CD1c-positive myeloid dendritic cell (primary cell): ENCODE results near the gene VAPB.
A peak's percentile ranks its signal among the peaks of the same experiment; 100 is the strongest.

Experiments
- DNase-seq: peaks from one replicate; pipeline ENCODE4 v3.0.0-alpha.2; 2016; ENCODE audit errors: extremely low spot score

Gene VAPB

GRCh38 chr20:58435237-58435636 lies 46.2 kb downstream of the VAPB start:
- DNase-seq, result no peak

DNA sequence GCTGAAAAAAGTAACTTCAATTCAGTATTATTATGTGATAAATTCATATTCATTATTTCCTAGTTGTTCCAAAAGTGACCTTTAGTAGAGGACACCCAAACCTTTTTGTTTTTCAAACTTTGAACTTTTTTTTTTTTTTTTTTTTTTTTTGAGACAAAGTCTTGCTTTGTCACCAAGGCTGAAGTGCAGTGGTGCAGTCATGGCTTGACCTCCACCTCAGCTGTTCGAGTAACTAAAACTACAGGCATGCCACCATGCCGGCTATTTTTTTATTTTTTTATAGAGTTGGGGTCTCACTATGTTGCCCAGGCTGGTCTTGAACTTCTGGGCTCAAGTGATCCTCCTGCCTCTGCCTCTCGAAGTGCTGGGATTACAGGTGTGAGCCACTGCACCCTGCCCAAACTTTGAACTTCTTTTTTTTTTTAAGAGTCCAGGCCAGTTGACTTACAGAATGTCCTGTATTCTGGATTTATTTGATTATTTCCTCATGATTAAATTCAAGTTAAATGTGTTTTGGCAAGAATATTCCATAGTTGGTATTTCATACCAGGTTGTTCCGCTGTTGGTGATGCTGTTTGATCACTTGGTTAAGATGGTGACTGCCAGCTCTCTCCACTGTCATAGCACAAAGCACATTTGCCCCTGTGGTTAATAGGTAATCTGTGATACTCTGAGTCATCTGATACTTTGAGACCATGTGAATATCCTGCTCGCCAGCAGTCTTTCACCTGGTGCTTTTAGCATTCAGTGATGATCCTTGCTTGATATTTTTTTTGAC lies 48.0 kb downstream of the VAPB start:
- DNase-seq, result no peak

DNA sequence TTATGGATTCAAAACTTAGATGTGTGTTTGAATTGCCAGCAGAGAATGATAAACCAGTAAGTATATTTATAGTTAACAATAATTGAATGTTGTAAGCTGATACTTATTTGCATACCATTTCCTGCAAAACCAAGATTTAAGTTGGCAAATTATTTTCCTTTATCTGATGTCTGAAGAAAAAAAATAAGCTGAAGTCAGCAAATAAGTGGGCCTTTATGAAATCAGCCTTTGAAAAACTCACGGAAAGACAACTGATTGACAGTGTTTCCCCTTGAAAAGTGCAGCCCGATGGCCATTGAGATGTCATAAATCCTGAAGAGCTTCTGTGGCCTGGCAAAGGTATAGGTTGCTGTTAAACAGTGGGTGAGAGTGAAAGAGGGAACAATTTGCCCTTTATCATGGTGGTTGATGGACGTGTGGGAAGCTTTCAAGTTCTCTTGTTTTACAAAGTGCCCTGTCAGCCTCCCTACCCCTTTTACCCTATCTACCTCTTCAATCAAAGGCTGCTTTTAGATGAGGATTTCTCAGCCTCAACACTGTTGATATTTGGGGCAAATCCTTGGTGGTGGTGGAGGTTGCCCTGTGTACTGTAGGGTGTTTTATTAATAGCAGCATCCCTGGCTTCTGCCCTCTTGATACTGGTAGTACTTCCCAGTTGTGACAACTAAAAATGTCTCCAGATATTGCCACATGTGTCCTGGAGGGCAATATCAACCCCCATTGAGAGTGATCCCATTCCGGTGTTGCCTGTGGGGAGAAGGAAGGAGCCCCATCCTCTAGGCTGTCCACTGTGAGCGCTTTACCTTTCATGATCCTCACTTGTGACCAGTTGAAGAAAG lies 50.2 kb downstream of the VAPB start:
- no peak for DNase-seq

- no peak for DNase-seq
Observed at GRCh38 chr20:58440021-58440767, 51.2 kb downstream of the VAPB start.

GRCh38 chr20:58441723-58442122 lies 52.7 kb downstream of the VAPB start:
- no peak for DNase-seq

DNA sequence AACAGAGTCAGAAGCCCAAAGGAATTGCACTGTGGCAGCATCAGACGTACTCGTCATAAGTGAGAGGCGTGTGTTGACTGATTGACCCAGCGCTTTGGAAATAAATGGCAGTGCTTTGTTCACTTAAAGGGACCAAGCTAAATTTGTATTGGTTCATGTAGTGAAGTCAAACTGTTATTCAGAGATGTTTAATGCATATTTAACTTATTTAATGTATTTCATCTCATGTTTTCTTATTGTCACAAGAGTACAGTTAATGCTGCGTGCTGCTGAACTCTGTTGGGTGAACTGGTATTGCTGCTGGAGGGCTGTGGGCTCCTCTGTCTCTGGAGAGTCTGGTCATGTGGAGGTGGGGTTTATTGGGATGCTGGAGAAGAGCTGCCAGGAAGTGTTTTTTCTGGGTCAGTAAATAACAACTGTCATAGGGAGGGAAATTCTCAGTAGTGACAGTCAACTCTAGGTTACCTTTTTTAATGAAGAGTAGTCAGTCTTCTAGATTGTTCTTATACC lies 55.8 kb downstream of the VAPB start:
- no peak for DNase-seq

DNA sequence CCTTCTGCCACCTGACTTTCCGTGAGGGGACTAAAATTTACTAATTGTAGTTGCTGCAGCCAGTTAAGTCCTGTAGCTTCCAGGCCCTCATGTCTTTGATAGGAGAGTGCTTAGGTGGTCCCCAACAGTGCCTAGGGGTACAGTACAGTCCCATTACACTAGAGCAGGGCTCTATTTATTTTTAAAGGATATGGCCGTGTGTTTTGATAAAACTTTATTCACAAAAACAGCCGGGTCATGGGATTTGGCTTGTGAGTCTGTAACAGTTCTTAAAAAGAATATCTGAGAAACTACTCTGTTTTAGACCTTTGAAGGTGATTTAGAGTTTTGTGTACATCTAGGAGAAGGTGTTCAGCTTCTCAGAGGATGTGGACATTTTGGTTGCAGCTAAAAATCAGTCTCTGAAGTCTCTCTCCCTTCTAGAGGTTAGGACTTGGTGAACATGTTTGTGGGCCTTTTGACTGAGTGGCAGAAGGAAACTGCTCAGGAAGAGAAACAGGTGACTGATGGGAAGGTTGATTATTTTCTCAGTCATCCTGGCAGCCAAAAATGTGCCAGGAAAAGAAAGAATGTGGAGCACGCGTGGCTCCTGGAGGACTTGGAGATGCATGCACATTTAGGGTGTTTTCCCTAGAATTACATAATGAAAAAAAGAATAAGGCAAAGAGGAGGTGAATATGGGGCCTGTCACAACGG lies 57.4 kb downstream of the VAPB start:
- no peak for DNase-seq

GRCh38 chr20:58446960-58447265 lies 57.9 kb downstream of the VAPB start:
- DNase-seq, result no peak

GRCh38 chr20:58447511-58448391 lies 58.7 kb downstream of the VAPB start:
- peak; percentile 25 for DNase-seq

DNA sequence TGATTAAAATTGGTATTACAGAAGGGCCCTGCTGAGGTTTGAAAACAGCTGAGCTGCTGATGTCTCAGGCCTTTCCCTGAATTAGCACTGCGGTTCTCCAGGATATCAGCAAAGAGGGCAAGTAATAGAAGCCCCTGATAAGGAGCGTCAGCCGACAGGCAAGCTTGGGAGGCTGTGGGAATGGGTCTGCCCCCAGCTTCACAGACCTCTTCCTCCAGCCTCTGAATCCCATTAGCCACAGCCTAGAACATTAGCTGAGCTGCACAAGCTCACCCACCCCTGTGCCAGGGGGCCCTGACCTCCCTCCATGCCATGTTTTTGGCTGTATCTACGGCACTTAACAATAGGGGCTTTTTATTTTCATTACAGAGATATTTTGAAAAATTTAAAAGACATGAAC lies 59.9 kb downstream of the VAPB start:
- DNase-seq, result no peak

DNA sequence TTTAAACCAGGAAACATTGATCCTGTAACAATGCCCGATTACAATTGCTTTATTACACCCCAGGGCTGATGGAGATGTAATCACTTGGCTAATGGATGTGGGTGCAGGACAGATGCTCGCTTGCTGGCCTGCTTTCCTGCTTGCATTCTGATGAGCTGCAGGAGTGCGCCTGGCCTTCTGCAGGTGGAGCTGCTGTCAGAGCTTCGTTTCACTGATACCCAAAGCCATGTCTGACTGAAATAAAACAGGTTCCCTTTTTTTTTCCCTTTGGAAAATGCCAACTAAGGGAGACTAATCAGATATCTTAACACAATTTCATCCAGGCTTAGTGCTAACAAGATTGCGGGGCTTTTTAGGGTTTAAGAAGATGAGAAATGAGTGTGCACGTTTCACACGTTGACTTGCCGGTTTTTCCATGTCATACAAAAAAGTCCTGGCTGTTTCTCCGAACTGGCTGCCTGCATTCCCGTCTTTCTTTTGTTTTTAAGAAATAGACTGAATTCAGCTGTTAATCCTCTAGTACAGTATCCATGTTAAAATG lies 60.7 kb downstream of the VAPB start:
- DNase-seq, result no peak

DNA sequence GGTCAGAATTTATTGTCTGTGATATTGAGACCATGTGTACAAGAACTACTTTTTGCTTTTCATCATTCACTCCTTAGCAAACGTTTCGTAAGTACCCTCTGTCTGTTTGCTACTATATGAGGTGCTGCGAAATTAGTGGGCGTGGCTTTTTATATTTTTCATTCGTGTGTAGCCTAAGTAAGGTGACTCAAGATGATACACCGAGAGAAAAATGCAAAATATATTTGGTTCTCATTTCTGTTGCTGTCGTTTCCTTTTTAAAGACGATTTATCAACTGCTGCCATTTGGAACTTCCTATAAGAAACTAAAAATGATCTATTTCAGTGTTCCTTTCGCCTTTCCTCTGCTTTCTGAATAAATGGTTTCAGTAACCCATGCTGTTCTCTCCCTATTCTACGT lies 61.2 kb downstream of the VAPB start:
- no peak for DNase-seq

DNA sequence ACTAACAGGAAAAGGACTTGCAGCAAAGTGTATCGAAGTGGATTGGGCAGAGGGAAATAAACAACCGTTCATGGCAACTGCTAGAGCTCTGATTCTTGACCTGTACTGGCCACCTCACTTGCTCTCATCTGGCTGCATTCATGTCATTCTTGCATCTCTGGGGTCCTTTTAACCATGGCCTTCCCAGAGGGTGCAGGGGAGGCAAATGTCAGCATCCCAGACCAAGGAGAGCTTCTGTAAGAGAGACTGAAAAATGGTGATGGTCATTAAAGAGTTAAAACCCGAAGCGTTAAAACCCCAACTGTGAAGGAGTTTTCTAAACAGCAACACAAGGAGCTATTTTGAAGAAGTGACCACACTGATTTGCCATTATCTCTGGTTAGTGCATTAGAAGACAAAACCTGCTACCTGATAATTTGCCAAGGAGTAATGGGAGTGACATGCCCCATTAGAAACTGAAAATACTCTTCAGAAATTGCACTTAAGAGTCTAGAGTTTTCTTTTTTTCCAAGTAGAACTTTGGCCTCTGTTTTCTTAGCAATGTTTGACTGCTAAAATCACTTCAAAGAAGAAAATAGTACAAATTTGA lies 63.7 kb downstream of the VAPB start:
- DNase-seq, result no peak

DNA sequence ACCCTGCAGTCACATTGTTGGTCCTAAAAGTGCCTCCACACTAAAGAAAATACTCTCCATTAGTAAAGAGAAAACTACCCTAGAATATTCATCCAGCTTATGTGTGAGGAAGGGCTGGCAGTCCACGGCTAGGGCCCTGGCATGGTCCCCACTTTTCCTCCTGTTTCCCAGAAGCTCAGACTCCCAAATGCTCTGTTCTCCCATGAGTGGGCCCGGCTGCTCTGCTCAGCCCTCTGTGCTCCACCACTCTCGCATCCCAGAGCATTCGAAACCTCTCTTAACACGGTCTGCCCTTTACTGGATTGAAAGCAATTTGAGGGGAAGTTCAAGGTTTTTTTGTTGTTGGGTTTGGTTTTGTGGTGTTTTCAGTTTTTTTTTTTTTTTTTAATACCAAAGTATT lies 64.4 kb downstream of the VAPB start:
- no peak for DNase-seq

- DNase-seq, result no peak
Observed at GRCh38 chr20:58454460-58454859, 65.4 kb downstream of the VAPB start.

DNA sequence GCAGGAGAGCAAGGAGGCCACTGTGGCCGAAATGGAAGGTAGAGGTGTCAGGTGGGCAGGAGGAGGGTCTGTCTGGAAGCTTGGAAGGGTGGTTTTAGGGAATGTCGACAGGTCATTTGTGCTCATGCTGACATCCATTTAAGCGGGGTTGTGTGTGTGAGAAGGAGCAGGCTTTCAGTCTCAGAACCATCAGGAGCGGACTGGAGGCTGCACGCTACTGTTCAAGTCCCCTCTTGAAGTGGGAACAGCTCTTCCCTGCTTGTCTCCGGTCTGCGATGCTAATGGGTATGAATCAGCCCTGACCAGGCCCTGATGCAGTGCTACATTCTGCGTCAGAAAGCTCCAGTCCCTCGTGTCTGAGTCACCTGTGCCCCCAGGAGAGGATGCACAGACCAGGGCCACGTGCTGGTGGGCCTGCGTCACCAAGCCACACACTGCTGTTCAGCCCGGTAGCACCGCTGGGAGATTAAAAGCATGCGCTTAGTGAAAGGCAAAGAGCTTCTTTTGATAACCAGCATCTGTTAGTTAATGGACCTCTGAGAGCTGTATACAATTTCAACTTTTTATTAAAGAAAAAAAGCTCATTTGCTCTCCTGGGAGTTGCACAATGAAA lies 68.2 kb downstream of the VAPB start:
- DNase-seq, result no peak

GRCh38 chr20:58458342-58459057 lies 69.5 kb downstream of the VAPB start:
- peak; percentile 3 for DNase-seq

DNA sequence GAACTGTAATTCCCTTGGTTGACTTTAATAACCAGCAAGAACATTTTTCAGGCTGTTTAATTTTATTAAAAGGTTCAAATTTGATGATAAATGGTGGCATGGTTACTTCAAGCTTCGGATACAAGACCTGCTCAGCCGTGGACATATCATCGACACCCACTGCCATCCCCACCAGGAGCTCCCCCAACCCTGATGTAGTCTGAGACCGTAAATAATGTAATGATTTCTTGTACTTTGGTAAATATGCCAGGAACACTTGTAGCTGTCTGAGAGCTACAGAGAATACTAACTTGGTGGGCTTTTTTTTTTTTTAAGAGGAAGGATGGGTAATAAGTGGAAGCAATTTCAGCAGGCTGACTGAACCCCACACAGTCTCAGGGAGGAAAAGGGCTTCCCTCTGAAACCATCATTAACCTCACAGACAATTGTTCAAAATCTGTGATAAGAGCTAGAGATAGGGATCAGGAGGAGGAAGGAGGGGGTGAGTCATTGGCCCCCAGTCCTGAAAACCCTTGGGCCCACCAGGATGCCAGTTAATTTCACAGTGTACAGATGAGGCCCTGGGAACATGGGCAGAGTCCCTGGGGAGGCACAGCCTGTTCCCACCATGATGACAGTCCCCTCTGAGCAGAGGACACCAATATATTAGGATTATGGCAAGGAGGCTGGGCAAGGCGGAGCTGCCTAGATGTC lies 70.2 kb downstream of the VAPB start:
- DNase-seq, result no peak
